Loucy (cell line): ENCODE data around the gene ACAN.

Source experiments
- H2AFZ ChIP-seq: fragments of 200-600 bp; sonication (generic); 2 replicates; pipeline ENCODE4 v1.6.0; 2016; ENCODE audit warnings: antibody characterized with exemption, mild to moderate bottlenecking, low read length, moderate library complexity
- H3F3A ChIP-seq: fragments of 200-600 bp; 2 replicates; pipeline ENCODE4 v1.6.0; 2016; ENCODE audit warnings: antibody characterized with exemption, low read depth, mild to moderate bottlenecking
- H3K27me3 ChIP-seq: fragments of 200-600 bp; sonication (generic); 2 replicates; pipeline ENCODE4 v1.6.1; 2014; ENCODE audit warnings: low read length, mild to moderate bottlenecking; ENCODE audit not compliant: insufficient read depth, poor library complexity, severe bottlenecking
- H3K36me3 ChIP-seq: fragments of 200-600 bp; sonication (generic); 2 replicates; pipeline ENCODE4 v1.6.1; 2016; ENCODE audit warnings: low read length; ENCODE audit not compliant: insufficient read depth
- H3K4me1 ChIP-seq: fragments of 200-600 bp; sonication (generic); 2 replicates; pipeline ENCODE4 v1.5.1; 2014; ENCODE audit warnings: low read length, mild to moderate bottlenecking; ENCODE audit not compliant: insufficient read depth, poor library complexity, severe bottlenecking
- H3K4me2 ChIP-seq: fragments of 200-600 bp; sonication (generic); 2 replicates; pipeline ENCODE4 v1.6.0; 2014; ENCODE audit warnings: antibody characterized with exemption, low read length, low read depth, mild to moderate bottlenecking; ENCODE audit not compliant: poor library complexity, severe bottlenecking
- H3K4me3 ChIP-seq: fragments of 200-600 bp; sonication (generic); 2 replicates; pipeline ENCODE4 v1.5.1; 2014; ENCODE audit warnings: low read length, mild to moderate bottlenecking, mixed read lengths; ENCODE audit not compliant: poor library complexity, severe bottlenecking
- H3K79me2 ChIP-seq: fragments of 200-600 bp; sonication (generic); 2 replicates; pipeline ENCODE4 v1.6.1; 2014; ENCODE audit warnings: low read length; ENCODE audit not compliant: insufficient read depth
- H3K9ac ChIP-seq: fragments of 200-600 bp; sonication (generic); 2 replicates; pipeline ENCODE4 v1.6.0; 2014; ENCODE audit warnings: mild to moderate bottlenecking, low read depth, low read length, moderate library complexity; ENCODE audit not compliant: poor library complexity, severe bottlenecking
- H3K9me2 ChIP-seq: fragments of 200-600 bp; sonication (generic); replicated peaks from 2 replicates; pipeline ENCODE4 v1.6.1; 2016; ENCODE audit warnings: low read depth, low read length, mixed read lengths
- H3K9me3 ChIP-seq: fragments of 200-600 bp; sonication (generic); 2 replicates; pipeline ENCODE4 v1.6.1; 2014; ENCODE audit warnings: mild to moderate bottlenecking, antibody characterized with exemption, low read length, low read depth; ENCODE audit not compliant: insufficient read depth
- H4K20me1 ChIP-seq: fragments of 200-600 bp; sonication (generic); 2 replicates; pipeline ENCODE4 v1.6.0; 2014; ENCODE audit warnings: antibody characterized with exemption, low read length, mild to moderate bottlenecking; ENCODE audit not compliant: insufficient read depth, poor library complexity, severe bottlenecking
- CTCF ChIP-seq: fragments of 200-600 bp; sonication (generic); conservative IDR thresholded peaks from 2 replicates; pipeline ENCODE4 v1.5.1; 2014; ENCODE audit warnings: mild to moderate bottlenecking, antibody characterized with exemption, low read length
- EZH2phosphoT487 ChIP-seq: fragments of 200-600 bp; IDR thresholded peaks from 2 replicates; pipeline ENCODE4 v1.6.1; 2018; ENCODE audit warnings: antibody characterized with exemption, mild to moderate bottlenecking, moderate library complexity, borderline replicate concordance

ACAN gene

GRCh38 chr15:88803241-88803919, at the start of gene ACAN:
TSS of gene ACAN (plus strand) at chr15:88803436. CDS start at chr15:88836207, 32,771 bp downstream.
- no peaks in the 10 kb centered on the region for H3K79me2 ChIP-seq
- H3K4me1 ChIP-seq, result no peaks in the 10 kb centered on the region
- no peak within 1 kb of the TSS for H3K4me3 ChIP-seq
- H2AFZ ChIP-seq, result no peak within 1 kb of the TSS
- no peaks in the 10 kb centered on the region for H3K36me3 ChIP-seq
- H4K20me1 ChIP-seq, result no peaks in the 10 kb centered on the region
- H3K4me2 ChIP-seq, result no peak within 1 kb of the TSS
- no peak for TF ChIP-seq CTCF
- no peak for TF ChIP-seq EZH2phosphoT487
- H3K9ac ChIP-seq, result no peak within 1 kb of the TSS
- no peaks in the 10 kb centered on the region for H3K27me3 ChIP-seq
- no peaks in the 10 kb centered on the region for H3F3A ChIP-seq
- H3K9me3 ChIP-seq, result no peaks in the 10 kb centered on the region
- no peaks in the 10 kb centered on the region for H3K9me2 ChIP-seq

- no peaks in the 10 kb centered on the region for H4K20me1 ChIP-seq
- H3K79me2 ChIP-seq, result no peaks in the 10 kb centered on the region
- TF ChIP-seq EZH2phosphoT487, result no peak
- no peak for TF ChIP-seq CTCF
- no peaks in the 10 kb centered on the region for H3F3A ChIP-seq
- no peak overlapping the region for H2AFZ ChIP-seq
- no peaks in the 10 kb centered on the region for H3K9me2 ChIP-seq
- H3K9me3 ChIP-seq, result no peaks in the 10 kb centered on the region
- no peaks in the 10 kb centered on the region for H3K36me3 ChIP-seq
- no peak overlapping the region for H3K4me3 ChIP-seq
- no peaks in the 10 kb centered on the region for H3K4me1 ChIP-seq
- H3K4me2 ChIP-seq, result no peak overlapping the region
- no peak overlapping the region for H3K9ac ChIP-seq
- H3K27me3 ChIP-seq, result no peaks in the 10 kb centered on the region
These were observed 46.7 kb upstream of the ACAN start for GRCh38 chr15:88756521-88756920.

GRCh38 chr15:88756921-88757320, 46.3 kb upstream of the ACAN start:
- Histone ChIP-seq H4K20me1 (no peaks in the 10 kb centered on the region), H3K27me3 (no peaks in the 10 kb centered on the region), H3F3A (no peaks in the 10 kb centered on the region), H3K4me3 (no peak overlapping the region), H2AFZ (no peak overlapping the region), H3K9me3 (no peaks in the 10 kb centered on the region), H3K79me2 (no peaks in the 10 kb centered on the region), H3K4me2 (no peak overlapping the region), H3K4me1 (no peaks in the 10 kb centered on the region), H3K9me2 (no peaks in the 10 kb centered on the region), H3K9ac (no peak overlapping the region), H3K36me3 (no peaks in the 10 kb centered on the region)
- no peak for TF ChIP-seq CTCF
- no peak for TF ChIP-seq EZH2phosphoT487
